GM11168 (cell line): ENCODE results near the gene SLC6A4.
"Not testable (repeated sequence)": the region's sequence is repeated elsewhere in the genome, so short reads cannot be mapped to it uniquely, and the experiment has no call there.

Experiments used
- in situ Hi-C: fragments of 300-500 bp; cut with MboI; formaldehyde crosslinking; loops from one replicate; pipeline ENCODE4 v1.12.0; 2022; ENCODE audit warnings: low sequenced_read_pairs; ENCODE audit not compliant: unreplicated experiment

The SLC6A4 gene

GRCh38 chr17:30191072-30191471 lies 44.4 kb downstream of the SLC6A4 start:
- in situ Hi-C loops: no loop called here

DNA sequence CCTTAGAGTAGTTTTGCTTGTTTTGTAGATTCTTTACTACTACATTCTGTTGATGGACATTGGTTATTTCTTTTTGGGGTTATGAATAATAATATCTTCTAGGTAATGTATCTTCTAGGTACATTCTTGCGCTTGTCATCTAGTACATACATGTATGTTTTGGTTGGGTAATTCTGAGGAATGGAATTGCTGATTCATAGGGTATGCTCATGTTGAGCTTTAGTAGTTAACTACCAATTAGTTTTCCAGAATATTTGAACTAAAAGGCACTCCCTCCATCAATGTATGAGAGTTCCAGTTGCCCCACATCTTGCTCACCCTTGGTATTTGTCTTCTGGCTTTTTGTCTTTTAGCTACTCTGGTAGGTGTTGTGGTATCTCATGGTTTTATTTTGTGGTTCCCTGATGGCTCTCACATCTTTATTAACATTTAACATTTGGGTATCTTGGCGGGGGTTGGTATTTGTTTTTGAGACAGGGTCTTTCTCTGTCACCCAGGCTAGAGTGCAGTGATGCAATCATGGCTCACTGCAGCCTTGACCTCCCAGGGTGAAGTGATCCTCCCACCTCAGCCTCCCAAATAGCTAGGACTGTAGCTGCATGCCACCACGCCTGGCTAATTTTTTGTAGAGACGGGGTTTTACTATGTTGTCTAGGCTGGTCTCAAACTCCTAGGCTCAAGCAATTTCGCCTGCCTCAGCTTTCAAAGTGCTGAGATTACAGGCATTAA lies 47.1 kb downstream of the SLC6A4 start:
- in situ Hi-C loops: no loop called here

DNA sequence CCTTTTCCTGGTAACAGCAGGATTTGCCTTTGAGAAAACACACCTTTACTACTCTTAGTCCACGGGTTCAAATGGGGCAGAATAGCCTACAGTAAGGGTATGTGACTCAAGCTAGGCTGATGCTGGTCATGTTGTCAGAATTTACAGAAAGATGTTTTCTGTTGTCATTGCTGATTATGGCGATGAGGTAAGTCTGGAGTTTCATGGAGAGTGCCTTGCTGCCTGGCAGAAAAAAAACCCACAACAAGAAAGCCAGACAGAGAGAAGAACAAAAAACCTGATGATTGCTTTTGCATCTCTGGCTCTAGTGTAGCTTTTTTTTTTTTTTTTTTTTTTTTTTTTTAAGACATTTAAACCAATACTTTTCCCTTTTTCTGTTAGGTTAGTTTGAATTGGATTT lies 47.9 kb downstream of the SLC6A4 start:
- in situ Hi-C loops: no loop called here

DNA sequence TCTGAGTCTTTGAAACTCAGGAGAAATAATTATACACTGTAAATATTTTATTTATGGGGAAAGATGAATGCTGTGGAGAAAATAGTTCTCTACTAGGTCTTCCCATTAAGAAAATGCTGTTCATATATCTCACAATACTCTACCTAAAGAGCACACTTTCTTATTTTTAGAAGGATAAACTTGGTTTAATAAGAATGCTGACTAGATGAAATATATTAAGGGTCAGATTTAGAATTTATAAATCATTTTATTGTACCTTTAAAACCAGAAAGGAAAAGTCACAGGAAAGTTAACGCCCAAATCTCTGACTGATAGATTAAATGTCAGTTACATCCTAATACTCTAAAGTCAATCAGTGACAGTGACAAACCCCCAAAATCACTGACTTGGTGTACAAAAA lies 48.7 kb downstream of the SLC6A4 start:
- in situ Hi-C loops: no loop called here

GRCh38 chr17:30176855-30177254 lies 58.6 kb downstream of the SLC6A4 start:
- in situ Hi-C loops: no loop called here

DNA sequence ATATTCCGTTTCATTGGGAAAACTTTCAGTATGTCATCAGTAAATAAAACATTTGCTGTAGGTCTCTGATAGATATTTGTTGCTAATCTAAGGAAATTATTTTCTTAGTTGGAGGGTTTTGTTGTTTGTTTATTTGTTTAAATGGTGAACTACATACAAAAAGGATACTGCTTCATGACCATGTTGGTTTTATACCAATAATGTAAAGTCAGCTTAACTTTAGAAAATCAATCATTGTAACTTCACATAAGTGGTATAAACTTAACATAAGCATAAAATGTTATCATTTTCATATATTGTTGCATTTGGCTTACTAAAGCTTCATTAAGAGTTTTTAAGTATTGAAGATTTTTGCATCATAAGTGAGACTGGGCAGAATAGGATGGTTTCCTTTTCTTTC lies 60.9 kb downstream of the SLC6A4 start:
- in situ Hi-C loops: no loop called here

DNA sequence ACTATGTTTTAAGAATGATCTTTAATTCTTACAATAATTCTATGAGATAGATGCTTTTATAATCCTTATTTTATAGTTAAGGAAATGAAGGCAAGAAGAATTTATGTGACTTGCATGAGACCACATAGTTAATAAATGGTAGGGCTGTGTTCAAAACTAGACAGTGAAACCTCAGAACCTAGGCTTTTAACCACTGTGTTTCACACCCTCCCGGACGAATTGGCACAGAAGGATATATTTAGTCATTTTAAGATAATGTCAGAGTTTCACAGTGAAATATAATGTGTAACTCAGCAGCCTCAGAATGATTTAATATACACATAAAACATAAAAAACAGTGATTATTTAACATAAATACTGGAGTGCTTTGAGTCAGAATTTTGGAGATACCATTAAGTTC lies 61.8 kb downstream of the SLC6A4 start:
- in situ Hi-C loops: no loop called here

- in situ Hi-C loops: no loop called here
Measured at GRCh38 chr17:30172560-30172959, 62.9 kb downstream of the SLC6A4 start.

- in situ Hi-C loops: no loop called here
Measured at GRCh38 chr17:30170415-30170987, 65.0 kb downstream of the SLC6A4 start.

- in situ Hi-C loops: no loop called here
Measured at GRCh38 chr17:30165960-30166359, 69.5 kb downstream of the SLC6A4 start.

GRCh38 chr17:30165147-30165546 lies 70.3 kb downstream of the SLC6A4 start:
- in situ Hi-C loops: no loop called here

DNA sequence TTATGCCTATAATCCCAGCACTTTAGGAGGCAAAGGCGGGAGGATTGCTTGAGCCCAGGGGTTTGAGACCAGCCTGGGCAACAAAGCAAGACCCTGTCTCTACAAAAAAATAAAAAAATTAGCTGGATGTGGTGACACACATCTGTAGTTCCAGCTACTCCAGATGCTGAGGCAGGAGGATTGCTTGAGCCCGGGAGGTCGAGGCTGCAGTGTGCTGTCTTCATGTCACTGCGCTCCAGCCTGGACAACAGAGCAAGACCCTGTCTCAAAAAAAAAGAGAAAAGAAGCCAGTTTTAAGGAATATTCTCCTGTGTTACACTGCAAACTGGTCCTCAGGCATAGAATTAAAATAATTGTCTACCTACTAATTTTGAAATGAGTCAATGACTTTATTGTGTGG lies 71.0 kb downstream of the SLC6A4 start:
- in situ Hi-C loops: no loop called here

GRCh38 chr17:30161601-30162000 lies 73.9 kb downstream of the SLC6A4 start:
- in situ Hi-C loops: no loop called here

GRCh38 chr17:30160419-30161172 lies 74.9 kb downstream of the SLC6A4 start:
- in situ Hi-C loops: no loop called here

- in situ Hi-C loops: no loop called here
Measured at GRCh38 chr17:30158896-30159625, 76.4 kb downstream of the SLC6A4 start.

- in situ Hi-C loops: no loop called here
Measured at GRCh38 chr17:30155389-30155788, 80.1 kb downstream of the SLC6A4 start.

DNA sequence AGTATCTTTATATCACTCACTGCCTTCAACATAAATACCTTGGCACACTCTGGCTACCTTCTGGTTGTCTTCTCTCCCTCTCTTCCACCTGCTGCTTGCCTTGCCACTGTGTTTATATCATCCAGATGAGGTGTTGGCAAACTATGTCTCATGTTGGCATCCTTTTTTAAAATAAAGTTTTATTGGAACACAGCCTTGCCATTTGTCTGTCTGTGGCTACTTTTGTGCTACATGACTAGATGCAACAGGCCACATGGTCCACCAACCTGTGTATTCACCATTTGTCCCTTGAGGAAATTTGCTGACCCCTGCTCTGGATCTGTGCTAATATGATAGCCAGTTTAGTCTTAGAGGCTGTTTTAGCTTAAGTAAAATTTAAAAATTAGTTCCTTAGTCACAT lies 82.0 kb downstream of the SLC6A4 start:
- in situ Hi-C loops: no loop called here

- in situ Hi-C loops: no loop called here
Measured at GRCh38 chr17:30151471-30151870, 84.0 kb downstream of the SLC6A4 start.

GRCh38 chr17:30148376-30148775 lies 87.1 kb downstream of the SLC6A4 start:
- in situ Hi-C loops: no loop called here

DNA sequence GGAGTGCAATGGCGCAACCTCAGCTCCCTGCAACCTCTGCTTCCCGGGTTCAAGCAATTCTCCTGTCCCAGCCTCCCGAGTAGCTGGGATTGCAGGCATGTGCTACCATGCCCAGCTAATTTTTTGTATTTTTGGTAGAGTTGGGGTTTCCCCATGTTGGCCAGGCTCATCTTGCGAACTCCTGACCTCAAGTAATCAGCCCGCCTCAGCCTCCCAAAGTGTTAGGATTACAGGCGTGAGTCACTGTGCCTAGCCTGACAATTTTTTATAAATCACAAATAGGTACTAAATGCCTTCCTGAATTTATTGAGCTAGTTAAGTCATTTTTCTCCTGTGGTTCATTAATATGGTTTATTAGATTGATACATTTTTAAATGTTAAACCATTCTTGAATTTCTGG lies 87.6 kb downstream of the SLC6A4 start:
- in situ Hi-C loops: not testable (repeated sequence)
